HG02678 (cell line): ENCODE results near the gene PUS7L.

Source experiments
- ATAC-seq: cut with Tn5 transposase; IDR thresholded peaks from one replicate; pipeline ENCODE4 v1.9.1; 2021; ENCODE audit warnings: mild to moderate bottlenecking, moderate library complexity; ENCODE audit not compliant: unreplicated experiment

PUS7L gene, protein sequence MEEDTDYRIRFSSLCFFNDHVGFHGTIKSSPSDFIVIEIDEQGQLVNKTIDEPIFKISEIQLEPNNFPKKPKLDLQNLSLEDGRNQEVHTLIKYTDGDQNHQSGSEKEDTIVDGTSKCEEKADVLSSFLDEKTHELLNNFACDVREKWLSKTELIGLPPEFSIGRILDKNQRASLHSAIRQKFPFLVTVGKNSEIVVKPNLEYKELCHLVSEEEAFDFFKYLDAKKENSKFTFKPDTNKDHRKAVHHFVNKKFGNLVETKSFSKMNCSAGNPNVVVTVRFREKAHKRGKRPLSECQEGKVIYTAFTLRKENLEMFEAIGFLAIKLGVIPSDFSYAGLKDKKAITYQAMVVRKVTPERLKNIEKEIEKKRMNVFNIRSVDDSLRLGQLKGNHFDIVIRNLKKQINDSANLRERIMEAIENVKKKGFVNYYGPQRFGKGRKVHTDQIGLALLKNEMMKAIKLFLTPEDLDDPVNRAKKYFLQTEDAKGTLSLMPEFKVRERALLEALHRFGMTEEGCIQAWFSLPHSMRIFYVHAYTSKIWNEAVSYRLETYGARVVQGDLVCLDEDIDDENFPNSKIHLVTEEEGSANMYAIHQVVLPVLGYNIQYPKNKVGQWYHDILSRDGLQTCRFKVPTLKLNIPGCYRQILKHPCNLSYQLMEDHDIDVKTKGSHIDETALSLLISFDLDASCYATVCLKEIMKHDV

DNA sequence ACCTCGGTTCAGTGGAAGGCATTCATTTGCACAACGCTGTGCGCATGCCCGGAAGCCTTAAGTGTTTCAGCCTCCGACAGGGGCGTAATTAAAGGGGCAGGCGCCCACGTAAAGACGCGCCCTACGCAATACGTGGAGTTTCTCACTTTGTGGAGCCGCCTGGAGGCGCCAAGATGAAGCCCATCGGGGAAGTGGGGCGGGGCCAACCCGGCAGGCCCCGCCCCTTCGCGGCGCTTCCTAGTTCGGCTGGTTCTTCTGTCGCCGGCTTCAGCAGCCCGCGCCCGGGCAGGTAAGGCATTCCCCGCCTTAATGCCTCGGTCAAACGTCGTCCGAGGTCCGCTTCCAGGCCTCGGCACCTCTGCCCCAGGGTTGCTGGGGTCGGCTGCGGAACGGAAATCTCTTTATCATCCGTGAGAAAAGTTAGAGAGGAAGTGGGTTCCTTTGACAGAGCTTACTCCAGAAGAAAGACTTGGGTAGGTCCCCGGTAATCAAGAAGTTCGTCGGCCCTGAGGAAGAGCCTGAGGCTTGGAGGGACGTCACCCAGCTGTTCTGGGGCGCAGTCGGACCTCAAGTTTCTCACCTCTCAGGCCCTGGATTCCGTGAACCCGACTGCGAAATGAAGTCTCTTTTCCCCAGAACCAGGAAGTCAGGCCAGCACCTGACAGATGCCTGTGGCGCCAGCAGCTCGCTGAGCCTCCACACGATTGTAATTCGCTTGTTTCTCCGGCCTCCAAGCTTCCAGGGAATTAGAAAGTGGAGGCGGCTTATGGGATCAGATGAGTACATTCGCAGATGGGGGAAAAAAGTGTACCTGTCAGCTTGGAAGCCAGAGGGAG is at the start of gene PUS7L, which contains the start of gene IRAK4:
PUS7L (minus strand) TSS at position 63 of the 836 bp plus-strand sequence. CDS start 3,545 bp downstream, outside the sequence.
IRAK4 (plus strand) TSS at position 224 of the 836 bp plus-strand sequence. CDS start 9,161 bp downstream, outside the sequence.
- ATAC-seq, result peak; percentile 97

DNA sequence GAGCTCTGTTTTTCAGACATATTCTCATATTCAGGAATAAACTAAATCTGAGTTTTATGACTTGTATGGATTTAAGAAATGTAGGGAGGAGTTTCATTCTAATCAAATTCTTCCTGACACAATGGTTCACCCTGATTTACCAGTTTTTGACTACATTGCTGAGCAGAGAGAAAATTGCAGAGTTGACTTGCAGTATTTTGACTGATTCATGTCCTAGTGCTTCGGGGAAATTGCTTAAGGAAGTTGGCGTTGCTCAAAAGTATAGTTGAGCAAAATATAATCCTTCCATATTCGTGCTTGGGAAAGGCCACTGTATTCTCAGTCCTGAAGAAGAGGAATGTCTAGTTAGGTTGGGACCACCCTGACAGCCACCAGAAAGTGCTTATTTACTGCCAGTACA is 48.8 kb upstream of the PUS7L start:
- no peak for ATAC-seq

DNA sequence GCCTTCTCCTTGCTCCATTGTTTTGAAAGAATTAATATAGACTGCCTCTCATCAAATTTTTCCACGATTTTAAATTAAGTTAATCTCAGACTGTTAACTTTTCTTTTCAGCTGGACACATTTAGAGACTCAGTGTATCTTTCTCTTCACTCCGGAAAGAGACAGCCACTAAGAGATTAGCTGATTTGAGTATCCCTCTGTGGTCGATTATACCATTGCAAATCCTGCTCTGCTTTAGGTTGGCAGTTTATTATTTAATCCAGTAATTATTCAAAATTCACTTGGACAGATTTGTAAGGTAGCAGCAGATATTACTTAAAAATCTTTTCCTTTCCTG is 48.1 kb upstream of the PUS7L start:
- ATAC-seq, result no peak

DNA sequence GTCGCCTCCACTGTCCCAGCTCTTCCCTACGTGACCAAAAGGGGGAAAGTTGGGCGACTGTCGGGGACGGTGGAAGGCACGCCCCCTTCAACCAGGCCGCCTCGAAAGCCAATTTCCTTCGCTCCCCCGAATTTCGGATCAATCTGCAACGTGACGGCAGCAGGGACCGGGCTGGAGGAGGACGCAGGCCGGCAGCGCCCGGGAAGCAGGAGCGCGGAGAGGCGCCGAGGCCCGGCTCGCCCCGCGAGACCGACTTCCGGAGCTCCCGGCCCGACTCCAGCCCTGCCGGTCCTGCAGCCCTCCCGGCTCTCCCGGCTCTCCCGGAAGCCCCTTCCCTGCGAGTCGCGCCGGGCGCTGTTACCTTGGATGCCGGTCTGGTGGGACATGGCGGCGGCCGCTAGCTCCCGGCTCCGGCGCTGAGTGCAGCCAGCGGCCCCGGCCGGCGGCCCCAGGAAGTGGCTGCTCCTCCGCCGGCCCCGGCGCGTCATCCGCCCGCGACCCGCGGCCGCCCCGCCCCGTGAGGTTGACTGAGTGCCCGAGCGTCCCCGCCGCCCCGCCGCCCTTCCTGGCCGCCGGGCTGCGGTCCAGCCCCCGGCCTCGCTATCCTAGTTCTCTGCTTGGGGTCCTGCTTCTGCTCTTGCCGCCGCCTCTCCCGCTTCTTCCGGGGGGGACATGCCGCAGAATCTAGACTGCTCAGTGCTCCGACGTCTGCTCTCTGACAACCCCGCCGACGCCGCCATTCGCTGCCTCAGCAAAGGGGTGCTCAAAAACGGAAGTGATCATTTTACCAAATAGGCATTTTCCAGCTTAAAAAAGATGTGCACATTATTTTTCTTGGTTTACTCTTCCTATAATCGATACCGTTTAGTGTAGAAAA is 47.5 kb upstream of the PUS7L start, which contains the start of gene TWF1:
TWF1 (minus strand) TSS at position 458 of the 877 bp plus-strand sequence; CDS start at position 386, 72 bp downstream.
- ATAC-seq, result peak; percentile 96

DNA sequence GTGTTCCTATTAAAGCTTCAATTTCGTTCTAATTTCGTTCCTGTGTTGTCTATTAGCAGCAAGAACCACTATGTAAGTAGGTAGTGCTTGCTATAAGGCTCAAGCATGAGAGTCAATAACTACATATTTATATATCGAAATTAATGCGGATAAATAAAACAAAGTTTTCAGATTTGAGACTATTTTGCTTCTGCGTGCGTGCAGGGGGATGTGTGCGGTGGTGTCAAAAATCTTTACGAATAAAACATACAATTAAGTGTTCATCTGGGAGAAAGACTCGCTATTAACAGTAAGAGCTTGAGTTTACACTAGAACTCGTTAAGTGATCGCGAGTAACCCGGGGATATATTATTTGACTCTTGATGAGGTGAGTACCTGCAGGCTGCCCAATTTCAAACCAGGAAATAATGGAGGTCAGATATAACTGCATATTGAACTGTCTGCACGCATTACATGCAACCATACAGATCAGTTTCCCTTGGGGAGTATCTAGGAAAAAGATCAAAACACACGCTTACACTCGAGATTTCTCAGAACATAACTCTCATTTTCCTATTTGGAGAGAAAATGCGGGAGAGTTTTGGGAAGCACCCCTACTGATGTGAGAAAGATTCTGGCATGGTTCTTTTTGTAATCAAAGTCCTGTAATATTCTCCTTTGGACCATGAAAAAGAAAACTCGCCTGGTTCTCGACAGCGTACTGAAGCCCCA is 46.7 kb upstream of the PUS7L start:
- ATAC-seq, result no peak

DNA sequence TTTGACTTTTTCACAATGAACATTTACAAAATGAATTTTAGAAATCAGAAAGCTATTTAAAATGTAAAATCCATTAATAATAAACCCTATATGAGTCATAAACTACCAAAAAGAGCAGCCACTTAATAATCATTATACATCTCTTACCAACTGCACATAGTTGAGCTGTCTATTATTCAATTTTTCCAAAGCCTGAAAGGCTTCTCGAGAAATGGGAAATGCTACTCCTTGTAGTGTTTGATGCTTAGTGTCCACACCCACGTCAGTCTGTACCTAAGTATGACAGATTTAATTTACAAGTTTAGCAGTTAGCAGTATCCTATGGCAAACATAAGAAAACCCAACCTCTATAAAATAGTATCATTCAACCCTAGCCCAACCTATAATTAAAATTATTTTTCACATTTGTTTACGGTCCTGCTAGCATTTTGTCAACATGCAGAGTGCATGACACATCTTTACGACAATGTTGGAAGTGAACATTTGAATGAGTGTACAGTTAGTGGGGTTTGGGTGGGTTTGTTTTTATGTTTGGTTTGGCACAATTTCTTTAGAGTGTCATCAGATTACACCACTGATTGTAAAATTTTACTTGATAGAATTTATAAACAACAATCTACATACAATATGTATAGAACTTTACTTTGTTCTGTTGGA is 39.1 kb upstream of the PUS7L start:
- no peak for ATAC-seq

DNA sequence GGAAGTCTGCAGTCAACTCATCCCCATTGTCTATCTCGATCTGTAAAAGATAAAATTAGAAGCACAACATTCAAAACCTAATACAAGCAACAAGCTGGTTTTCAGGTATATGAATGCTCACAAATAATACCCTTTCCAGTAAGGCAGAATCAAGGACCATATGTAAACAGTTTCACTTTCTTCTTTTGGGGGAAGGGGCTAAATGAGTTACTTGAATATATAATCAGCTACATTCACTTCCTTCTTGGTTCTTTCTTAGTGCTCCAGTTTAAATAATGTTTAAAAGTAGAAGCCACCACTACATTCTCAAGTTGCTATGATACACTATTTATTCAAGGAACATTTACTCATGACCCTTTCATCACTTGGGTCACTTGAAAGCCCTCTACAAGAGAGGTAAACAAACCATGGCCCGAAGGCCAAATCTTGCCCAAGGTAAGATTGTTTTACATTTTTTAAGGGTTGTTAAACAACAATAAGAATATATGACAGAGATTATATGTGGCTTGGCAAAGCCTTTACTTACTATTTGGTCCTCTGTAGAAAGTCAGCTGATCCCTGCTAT is 37.2 kb upstream of the PUS7L start:
- no peak for ATAC-seq

DNA sequence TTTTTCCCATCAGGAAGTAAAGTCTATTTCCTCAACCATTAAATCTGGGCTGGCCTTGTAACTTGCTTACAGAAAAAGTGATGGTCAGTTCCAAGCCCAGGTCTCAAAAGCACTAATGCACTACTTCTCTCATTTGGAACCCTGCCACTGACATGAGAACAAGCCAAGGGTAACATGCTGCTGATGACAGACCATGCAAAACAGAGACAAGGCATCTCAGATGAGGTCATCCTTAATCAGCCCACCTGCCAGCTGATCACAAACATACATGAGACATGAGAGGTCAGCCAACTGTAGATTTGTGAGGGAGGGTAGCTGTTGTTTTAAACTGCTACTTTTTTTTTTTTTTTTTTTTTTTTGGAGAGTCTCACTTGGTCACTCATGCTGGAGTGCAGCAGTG is 31.4 kb upstream of the PUS7L start:
- ATAC-seq, result no peak

DNA sequence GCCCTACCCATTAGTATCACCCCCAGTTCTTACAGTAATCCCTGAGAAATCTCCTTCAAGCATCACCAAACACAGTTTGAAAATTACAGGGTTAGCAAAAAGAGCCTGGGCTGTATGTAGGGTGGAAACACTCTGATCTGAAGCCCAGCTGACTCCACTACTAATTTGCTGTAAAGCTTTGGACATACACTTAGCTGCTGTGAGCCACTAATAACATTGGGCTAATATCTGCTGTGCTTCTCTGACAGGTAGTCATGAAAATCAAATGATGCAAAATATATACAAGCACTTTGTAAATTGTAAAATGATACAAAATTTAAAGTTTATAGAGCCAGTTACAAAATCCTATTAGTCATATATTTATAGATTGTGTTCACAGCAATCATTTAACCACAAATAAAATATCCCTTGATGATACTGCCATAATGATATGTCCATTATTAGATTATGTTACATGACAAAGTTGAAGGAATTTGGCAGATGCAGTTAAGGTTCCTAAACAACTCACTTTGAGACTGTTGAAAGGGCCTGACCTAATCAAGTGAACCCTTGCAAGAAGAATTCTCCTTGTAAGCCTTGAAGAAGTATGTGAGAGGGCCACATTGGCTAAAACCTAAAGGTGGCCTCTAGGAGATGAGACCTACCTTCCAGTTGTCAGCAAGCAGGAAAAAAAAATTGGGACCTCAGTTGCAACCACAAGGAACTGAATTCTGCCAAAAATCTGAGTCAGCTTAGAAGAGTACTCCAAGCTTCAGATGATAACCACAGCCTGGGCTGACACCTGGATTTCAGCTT is 28.5 kb upstream of the PUS7L start:
- no peak for ATAC-seq

DNA sequence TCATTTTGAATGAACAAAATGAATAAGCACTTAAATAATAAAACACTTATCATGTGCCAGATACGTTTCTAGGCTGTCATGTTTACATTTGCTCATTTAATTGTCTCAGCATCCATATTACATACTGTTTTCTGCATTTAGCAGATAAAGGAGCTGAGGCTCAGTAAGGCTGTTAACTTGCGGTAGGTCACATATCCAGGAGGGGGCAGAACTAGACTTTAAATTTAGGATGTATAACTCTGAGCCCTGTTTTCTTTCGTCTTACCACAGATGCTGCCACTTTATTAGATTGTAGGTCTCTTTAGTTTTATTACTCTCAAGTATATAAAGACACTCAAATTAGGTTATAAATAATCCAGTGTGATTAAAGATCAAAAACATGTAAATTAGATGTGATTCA is 17.9 kb upstream of the PUS7L start:
- no peak for ATAC-seq

DNA sequence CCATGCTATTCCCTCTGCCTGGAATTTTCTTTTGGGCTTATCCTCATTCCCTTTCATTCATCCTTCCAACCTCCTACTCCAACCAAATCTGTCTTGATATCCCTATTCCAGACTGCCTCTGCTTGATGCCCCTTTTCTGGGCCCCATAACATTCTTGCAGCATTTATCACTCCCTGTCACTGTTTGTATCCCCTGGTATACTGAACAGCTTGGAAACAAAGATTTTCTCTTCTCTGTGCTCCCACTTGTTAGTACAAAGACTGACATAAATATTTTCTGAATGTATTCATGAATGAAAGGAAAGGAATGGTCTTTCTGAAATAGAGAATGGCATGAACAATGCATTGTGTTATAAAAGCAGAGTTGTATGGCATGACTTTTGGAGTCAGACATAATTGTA is 7.7 kb upstream of the PUS7L start:
- no peak for ATAC-seq

DNA sequence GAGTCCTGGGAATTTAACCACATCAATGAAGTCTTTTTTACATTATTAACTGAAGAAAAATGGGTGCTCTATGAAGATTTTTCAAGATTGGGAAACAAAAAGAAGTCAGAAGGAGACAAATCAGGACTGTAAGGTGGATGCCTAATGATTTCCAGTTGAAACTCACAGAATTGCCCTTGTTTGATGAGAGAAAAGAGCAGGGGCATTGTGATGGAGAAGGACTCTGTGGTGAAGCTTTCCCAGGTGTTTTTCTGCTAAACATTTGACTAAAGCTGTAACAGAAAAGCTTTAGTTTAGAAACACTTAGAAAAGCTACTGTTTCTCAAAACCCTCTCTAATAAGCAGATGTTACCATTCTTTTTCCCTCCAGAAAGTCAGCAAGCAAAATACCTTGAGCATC is 5.9 kb upstream of the PUS7L start:
- ATAC-seq, result no peak

DNA sequence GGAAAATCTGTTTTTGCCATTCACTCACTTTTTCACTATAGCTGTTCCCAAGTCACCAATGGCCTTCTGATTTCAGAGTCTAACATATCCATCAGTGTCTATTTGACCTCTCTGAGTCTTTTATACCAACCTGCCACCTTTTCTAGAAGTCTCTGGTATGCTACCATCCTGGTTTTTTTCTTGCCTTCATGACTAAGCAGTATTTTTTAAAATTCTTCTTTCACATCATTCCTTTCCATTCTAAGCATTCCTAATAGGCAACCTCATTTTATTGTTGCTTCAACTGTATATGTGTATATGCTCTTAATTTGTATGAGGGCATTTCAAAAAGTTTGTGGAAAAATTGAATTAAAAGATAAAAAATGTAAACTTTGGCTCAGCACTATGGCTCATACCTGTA is 5.2 kb upstream of the PUS7L start:
- no peak for ATAC-seq

DNA sequence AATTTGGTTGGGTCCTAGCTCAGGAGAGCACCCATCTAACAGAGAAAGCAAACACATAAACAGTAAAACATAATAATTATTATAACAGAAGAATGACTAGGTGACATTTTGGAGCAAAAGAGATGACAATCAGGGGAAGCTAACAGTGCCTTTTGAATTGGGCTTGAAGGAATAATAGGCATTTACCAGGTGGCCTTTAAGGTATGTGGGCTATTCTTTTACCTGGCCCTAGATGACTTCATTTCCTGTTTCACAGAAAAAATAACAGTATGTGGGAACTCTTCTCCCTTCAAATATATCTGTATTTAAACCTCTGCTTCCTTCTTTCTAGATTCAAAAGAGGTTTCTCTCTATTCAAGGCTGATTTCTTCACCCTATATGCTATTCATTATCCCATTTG is 4.0 kb upstream of the PUS7L start:
- no peak for ATAC-seq

DNA sequence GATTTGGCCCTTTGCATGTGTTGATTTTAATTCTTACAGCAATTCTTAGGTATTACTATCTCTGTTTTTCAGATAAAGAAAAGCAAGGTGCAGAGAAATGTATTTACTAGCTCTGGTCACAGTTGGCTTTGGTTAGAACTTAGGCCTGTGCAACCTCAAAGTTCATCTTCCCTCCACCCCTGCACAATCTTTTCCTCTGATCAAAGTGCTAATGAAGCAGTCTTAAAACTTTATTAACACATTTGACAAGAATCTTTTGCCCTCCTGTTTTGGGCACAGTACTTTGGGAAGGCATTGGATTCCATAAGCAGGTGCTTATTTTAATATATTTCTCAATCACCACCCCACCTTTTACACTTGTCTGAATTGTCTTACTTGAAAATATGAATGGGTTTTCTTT is 2.9 kb upstream of the PUS7L start:
- no peak for ATAC-seq

DNA sequence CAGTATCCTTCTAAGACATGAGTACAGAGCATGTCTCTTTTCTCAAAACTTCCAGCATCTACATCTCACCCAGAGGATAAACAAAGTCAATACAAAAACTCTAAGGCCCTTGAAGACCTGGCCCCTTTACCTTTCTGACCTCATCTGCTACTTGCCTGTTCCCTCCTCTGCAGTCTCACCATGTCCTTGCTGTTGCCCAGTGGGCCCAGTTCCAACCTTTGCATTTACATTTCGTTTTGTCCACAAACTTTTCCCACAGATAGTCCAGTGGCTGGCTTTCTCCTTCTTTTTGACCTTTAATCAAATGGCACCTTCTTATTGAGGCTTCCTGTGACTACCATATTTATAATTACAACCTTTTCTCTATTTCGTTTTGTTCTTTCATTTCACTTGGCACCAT is 1.8 kb upstream of the PUS7L start:
- ATAC-seq, result no peak

DNA sequence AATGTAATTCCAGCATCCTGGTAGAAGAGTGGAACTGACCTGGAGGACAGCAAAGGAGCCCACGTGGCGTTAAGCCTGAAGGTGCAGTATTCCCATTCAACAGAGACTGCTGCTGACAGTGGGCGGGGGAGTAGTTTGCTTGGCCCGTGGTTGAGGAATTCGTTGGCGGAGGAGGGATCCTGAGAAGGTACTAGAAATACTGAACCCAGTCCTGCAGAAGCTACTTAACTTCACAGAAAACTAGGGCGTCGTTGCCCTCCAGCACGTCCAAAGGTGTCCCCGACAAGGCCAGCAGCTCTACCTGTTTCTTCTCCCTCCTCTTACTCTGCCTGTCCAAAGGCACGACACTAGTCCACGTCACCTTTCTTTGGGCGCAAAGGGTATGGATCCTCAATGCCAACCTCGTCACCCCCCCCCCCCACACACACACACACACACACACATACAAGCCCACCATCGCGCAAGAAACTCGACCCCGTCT is 303 bp downstream of the PUS7L start:
- peak; percentile 4 for ATAC-seq

DNA sequence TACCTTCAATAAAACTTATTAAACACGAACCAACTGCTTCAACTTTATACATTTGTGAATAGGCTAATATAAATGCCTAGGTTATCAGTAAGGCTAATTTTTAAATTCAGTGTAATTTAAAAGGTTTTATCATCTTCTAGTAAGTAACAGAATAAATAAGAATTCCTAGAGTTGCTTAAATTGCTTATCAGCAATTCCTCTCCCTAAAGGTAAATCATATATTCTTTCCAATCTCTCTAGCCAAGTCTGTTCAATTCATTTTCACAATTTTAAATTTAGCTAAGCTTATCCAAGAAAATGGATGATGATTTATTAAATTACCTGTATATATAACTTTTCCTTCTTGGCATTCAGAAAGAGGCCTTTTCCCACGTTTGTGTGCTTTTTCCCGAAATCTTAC is 4.6 kb downstream of the PUS7L start:
- no peak for ATAC-seq
